ENCODE measurements around the gene CBX6.
"Not testable (repeated sequence)": the region's sequence is repeated elsewhere in the genome, so short reads cannot be mapped to it uniquely, and the experiment has no call there.

The CBX6 gene

DNA sequence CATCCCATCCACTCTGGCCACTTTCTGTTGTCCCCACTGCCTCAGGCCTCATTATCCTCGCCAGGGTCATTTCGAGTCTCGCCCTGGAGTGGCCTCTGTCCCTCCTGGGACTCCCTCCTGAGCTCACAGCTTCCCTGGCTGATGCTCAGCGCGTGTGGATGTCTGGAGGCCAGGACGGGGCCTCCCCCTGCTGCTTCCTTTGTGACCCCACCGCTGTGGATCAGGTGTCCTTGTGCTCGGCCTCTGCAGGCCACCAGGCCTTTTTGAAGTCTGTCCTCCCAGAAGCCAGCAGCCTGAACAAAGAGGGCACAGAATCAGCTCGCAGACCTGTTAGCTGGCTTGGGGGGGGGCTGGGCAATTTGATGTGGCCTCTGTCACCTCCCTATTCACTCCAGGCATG, 13.5 kb downstream of the CBX6 start:
- no peak overlapping the region for H2BK120ac ChIP-seq (ENCODE audit: insufficient read depth, low read length, poor library complexity)
- H4K8ac ChIP-seq (ENCODE audit: low read depth, low read length): no peak overlapping the region
- no peak overlapping the region for H3K4ac ChIP-seq (ENCODE audit: low read depth, low read length)
- H3K79me1 ChIP-seq (ENCODE audit: low read length): no peaks in the 10 kb centered on the region
- no peak overlapping the region for H3K4me3 ChIP-seq (ENCODE audit: low read depth, low read length)
- no peak overlapping the region for H2AFZ ChIP-seq (ENCODE audit: insufficient read depth, low read length, poor library complexity)
- no peak overlapping the region for H3K4me2 ChIP-seq (ENCODE audit: low read length)
- H2BK5ac ChIP-seq (ENCODE audit: low read depth, low read length, poor library complexity): no peak overlapping the region
- no peaks in the 10 kb centered on the region for H3K27me3 ChIP-seq (ENCODE audit: insufficient read depth, low read length)
- H3K9me3 ChIP-seq (ENCODE audit: insufficient read depth, low read depth, low read length): peaks cover 2% of the 10 kb centered on the region
- H2BK12ac ChIP-seq (ENCODE audit: low read length): no peak overlapping the region
- H3K23ac ChIP-seq (ENCODE audit: low read length): no peak overlapping the region
- H4K12ac ChIP-seq (ENCODE audit: low read depth, low read length): no peak overlapping the region
- no peak overlapping the region for H3K9ac ChIP-seq (ENCODE audit: low read length)
- no CpG with 5 or more reads among the region's 9 CpGs for WGBS (ENCODE audit: extremely low coverage, insufficient coverage, insufficient read length)
- H3K14ac ChIP-seq (ENCODE audit: low read length): no peak overlapping the region
- H3K4me1 ChIP-seq (ENCODE audit: control insufficient read depth in 1 of 2, insufficient read depth in 2 of 2, low read length in 2 of 2): no peaks in the 10 kb centered on the region
- no peaks in the 10 kb centered on the region for H3K36me3 ChIP-seq (ENCODE audit: control insufficient read depth in 1 of 2, insufficient read depth in 2 of 2, low read length in 2 of 2)
- H3K79me2 ChIP-seq (ENCODE audit: control insufficient read depth, insufficient read depth, low read length, poor library complexity): no peaks in the 10 kb centered on the region
- H2AK5ac ChIP-seq (ENCODE audit: low read length): no peak overlapping the region
- DNase-seq: no peak
- H3K18ac ChIP-seq (ENCODE audit: low read length): no peak overlapping the region
- no peak overlapping the region for H3K27ac ChIP-seq (ENCODE audit: low read depth, low read length)
- no peak overlapping the region for H4K91ac ChIP-seq (ENCODE audit: low read depth, low read length)

- not testable (repeated sequence) for H2AFZ ChIP-seq (ENCODE audit: insufficient read depth, low read length, poor library complexity); H3K9ac ChIP-seq (ENCODE audit: low read length); H4K8ac ChIP-seq (ENCODE audit: low read depth, low read length); H3K79me1 ChIP-seq (ENCODE audit: low read length); H3K18ac ChIP-seq (ENCODE audit: low read length); H4K91ac ChIP-seq (ENCODE audit: low read depth, low read length); H3K79me2 ChIP-seq (ENCODE audit: control insufficient read depth, insufficient read depth, low read length, poor library complexity); H2BK12ac ChIP-seq (ENCODE audit: low read length); H3K14ac ChIP-seq (ENCODE audit: low read length); DNase-seq; H3K27ac ChIP-seq (ENCODE audit: low read depth, low read length); H3K36me3 ChIP-seq (ENCODE audit: control insufficient read depth in 1 of 2, insufficient read depth in 2 of 2, low read length in 2 of 2); H3K27me3 ChIP-seq (ENCODE audit: insufficient read depth, low read length); H4K12ac ChIP-seq (ENCODE audit: low read depth, low read length); H3K4me1 ChIP-seq (ENCODE audit: control insufficient read depth in 1 of 2, insufficient read depth in 2 of 2, low read length in 2 of 2); H3K4ac ChIP-seq (ENCODE audit: low read depth, low read length); H2BK120ac ChIP-seq (ENCODE audit: insufficient read depth, low read length, poor library complexity); H2BK5ac ChIP-seq (ENCODE audit: low read depth, low read length, poor library complexity); H3K4me2 ChIP-seq (ENCODE audit: low read length); H3K23ac ChIP-seq (ENCODE audit: low read length); H3K4me3 ChIP-seq (ENCODE audit: low read depth, low read length); H3K9me3 ChIP-seq (ENCODE audit: insufficient read depth, low read depth, low read length); H2AK5ac ChIP-seq (ENCODE audit: low read length)
- WGBS (ENCODE audit: extremely low coverage, insufficient coverage, insufficient read length): no CpG with 5 or more reads among the region's 7 CpGs
Measured at GRCh38 chr22:38854476-38854875, 17.5 kb downstream of the CBX6 start.

DNA sequence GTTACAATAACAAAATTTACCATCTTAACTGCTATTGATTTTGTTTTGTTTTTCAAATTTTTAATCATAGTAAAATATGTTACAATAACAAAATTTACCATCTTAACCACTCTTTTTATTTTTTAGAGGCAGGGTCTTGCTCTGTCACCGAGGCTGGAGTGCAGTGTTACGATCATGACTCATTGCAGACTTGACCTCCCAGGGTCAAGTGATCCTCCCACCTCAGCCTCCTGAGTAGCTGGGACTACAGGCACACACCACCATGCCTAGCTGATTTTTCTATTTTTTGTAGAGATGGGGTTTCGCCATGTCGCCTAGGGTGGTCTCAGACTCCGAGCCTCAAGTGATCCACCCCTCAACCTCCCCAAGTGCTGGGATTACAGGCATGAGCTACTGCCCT, 18.1 kb downstream of the CBX6 start:
- not testable (repeated sequence) for H2BK120ac ChIP-seq (ENCODE audit: insufficient read depth, low read length, poor library complexity); H3K18ac ChIP-seq (ENCODE audit: low read length); H3K9me3 ChIP-seq (ENCODE audit: insufficient read depth, low read depth, low read length); H3K14ac ChIP-seq (ENCODE audit: low read length); H3K4me1 ChIP-seq (ENCODE audit: control insufficient read depth in 1 of 2, insufficient read depth in 2 of 2, low read length in 2 of 2); H4K91ac ChIP-seq (ENCODE audit: low read depth, low read length); H2AK5ac ChIP-seq (ENCODE audit: low read length); H3K4me2 ChIP-seq (ENCODE audit: low read length); DNase-seq; H4K12ac ChIP-seq (ENCODE audit: low read depth, low read length); H3K4me3 ChIP-seq (ENCODE audit: low read depth, low read length); H2BK5ac ChIP-seq (ENCODE audit: low read depth, low read length, poor library complexity); H3K23ac ChIP-seq (ENCODE audit: low read length); H2BK12ac ChIP-seq (ENCODE audit: low read length); H3K27me3 ChIP-seq (ENCODE audit: insufficient read depth, low read length); H3K4ac ChIP-seq (ENCODE audit: low read depth, low read length); H3K36me3 ChIP-seq (ENCODE audit: control insufficient read depth in 1 of 2, insufficient read depth in 2 of 2, low read length in 2 of 2); H2AFZ ChIP-seq (ENCODE audit: insufficient read depth, low read length, poor library complexity); H3K27ac ChIP-seq (ENCODE audit: low read depth, low read length); H3K79me1 ChIP-seq (ENCODE audit: low read length); H3K79me2 ChIP-seq (ENCODE audit: control insufficient read depth, insufficient read depth, low read length, poor library complexity); H3K9ac ChIP-seq (ENCODE audit: low read length); H4K8ac ChIP-seq (ENCODE audit: low read depth, low read length)
- no CpG with 5 or more reads among the region's 5 CpGs for WGBS (ENCODE audit: extremely low coverage, insufficient coverage, insufficient read length)

DNA sequence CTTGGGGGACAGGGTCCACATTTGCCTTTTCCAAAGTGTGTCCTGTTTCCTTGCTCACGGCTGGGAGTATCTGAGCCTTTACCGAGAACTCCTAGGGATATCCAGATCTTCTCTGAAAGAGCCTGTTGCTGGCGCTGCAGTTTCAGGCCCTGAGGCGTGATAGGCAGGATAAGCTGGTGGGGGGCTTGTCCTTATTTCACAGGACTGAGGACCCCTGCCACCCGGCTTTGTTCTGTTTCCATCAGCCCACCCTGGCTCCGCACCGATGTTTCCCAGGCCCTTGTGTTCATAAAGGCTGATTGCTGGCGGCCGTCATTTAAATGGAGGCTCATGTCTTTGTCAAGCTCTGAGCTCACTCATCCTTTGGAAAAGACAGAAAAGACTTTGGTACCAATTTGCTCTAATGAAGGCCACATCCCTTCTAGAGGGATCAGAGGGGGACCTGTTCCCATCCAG, 18.8 kb downstream of the CBX6 start:
- WGBS (ENCODE audit: extremely low coverage, insufficient coverage, insufficient read length): no CpG with 5 or more reads among the region's 9 CpGs

More for the DNA sequence above, 18.8 kb downstream of the CBX6 start:
- H3K79me2 ChIP-seq (ENCODE audit: control insufficient read depth, insufficient read depth, low read length, poor library complexity): no peaks in the 10 kb centered on the region
- no peak overlapping the region for H3K4me2 ChIP-seq (ENCODE audit: low read length)
- no peak overlapping the region for H2BK12ac ChIP-seq (ENCODE audit: low read length)
- H3K9me3 ChIP-seq (ENCODE audit: insufficient read depth, low read depth, low read length): no peaks in the 10 kb centered on the region
- H3K79me1 ChIP-seq (ENCODE audit: low read length): no peaks in the 10 kb centered on the region
- no peak overlapping the region for H2AK5ac ChIP-seq (ENCODE audit: low read length)
- no peaks in the 10 kb centered on the region for H3K4me1 ChIP-seq (ENCODE audit: control insufficient read depth in 1 of 2, insufficient read depth in 2 of 2, low read length in 2 of 2)
- no peak overlapping the region for H4K8ac ChIP-seq (ENCODE audit: low read depth, low read length)
- DNase-seq: no peak
- H3K18ac ChIP-seq (ENCODE audit: low read length): no peak overlapping the region
- H3K36me3 ChIP-seq (ENCODE audit: control insufficient read depth in 1 of 2, insufficient read depth in 2 of 2, low read length in 2 of 2): no peaks in the 10 kb centered on the region
- no peak overlapping the region for H3K4ac ChIP-seq (ENCODE audit: low read depth, low read length)
- no peak overlapping the region for H3K9ac ChIP-seq (ENCODE audit: low read length)
- no peak overlapping the region for H3K4me3 ChIP-seq (ENCODE audit: low read depth, low read length)
- H2AFZ ChIP-seq (ENCODE audit: insufficient read depth, low read length, poor library complexity): no peak overlapping the region
- no peak overlapping the region for H2BK120ac ChIP-seq (ENCODE audit: insufficient read depth, low read length, poor library complexity)
- no peak overlapping the region for H3K27ac ChIP-seq (ENCODE audit: low read depth, low read length)
- H3K23ac ChIP-seq (ENCODE audit: low read length): no peak overlapping the region
- H4K12ac ChIP-seq (ENCODE audit: low read depth, low read length): no peak overlapping the region
- no peaks in the 10 kb centered on the region for H3K27me3 ChIP-seq (ENCODE audit: insufficient read depth, low read length)
- no peak overlapping the region for H3K14ac ChIP-seq (ENCODE audit: low read length)
- no peak overlapping the region for H2BK5ac ChIP-seq (ENCODE audit: low read depth, low read length, poor library complexity)
- H4K91ac ChIP-seq (ENCODE audit: low read depth, low read length): no peak overlapping the region

Measured in trophoblast cell (in vitro differentiated cells and primary cell).